ENCODE results near the gene LAMC3.
A peak's percentile ranks its signal among the peaks of the same experiment; 100 is the strongest.

The LAMC3 gene

DNA sequence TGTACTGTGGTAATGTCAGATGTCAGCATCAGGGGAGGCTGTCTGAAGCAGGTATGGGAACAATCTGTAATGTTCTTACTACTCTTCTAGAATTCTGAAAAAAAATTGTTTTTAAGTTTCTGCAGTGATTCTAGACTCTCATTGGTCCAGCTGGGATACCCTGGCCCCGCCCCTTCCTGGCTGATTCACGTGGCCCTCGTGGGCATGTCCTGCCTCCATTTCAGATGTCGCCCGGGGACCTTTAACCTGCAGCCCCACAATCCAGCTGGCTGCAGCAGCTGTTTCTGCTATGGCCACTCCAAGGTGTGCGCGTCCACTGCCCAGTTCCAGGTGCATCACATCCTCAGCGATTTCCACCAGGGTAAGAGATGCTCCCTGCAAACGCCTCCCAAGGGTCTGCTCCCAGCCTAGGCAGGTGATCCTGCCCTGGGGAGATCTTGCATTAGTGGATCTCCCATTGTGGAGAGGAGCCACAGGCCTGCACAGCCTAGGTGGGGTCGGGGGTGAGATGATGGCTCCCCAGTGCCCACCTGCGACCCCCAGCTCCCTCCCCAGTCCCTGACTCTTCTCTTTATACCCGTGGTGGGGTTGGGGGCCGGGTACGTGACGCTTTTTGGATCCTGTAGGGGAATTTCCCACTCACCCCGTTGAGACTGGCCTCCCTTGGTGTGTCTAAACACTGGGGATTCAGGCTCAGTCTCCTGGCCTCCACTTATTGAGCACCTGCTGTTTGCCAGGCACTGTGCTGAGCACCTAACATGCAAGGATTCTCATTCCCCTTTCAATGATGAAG lies 36.5 kb downstream of the LAMC3 start:
- no peak for DNase-seq (ENCODE audit: low read depth in 2 of 2)

DNA sequence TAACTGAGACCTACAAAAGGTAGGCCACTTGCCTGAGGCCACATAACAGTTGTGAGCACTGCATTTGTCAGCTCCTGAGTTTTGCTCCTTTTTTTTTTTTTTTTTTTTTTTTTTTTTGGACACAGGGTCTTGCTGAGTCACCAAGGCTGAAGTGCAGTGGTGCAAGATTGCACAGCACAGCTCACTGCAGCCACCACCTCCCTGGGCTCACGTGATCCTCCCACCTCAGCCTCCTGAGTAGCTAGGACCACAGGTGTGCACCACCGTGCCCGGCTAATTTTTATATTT lies 37.1 kb downstream of the LAMC3 start:
- DNase-seq (ENCODE audit: low read depth in 2 of 2): no peak

DNA sequence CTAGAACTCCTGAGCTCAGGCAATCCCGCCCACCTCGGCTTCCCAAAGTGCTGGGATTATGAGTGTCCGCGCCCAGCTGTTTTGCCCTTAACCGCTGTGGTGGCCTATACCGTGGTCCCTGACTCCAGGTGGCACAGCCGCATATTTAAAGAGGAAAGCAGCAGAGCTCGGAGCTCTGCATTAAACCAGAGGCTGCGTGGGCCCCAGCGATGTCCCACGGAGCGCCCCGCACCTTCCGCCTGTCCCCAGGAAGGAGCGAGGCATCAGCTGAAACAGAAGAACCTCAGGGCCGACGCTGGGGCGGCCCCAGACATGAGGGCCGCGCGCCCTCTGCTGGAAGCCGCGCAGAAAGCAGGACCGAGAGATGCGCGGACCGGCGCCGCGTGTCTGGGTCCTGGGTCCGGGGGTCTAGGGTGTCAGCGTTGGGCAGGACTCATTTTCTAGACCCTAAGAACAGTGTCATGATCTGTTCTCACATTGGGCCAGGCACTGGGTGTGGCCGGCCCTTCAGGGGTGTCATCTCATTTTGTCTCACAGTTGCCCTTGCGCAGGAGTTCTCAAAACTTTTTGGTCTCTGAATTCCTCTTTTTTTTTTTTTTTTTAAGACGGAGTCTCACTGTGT lies 37.7 kb downstream of the LAMC3 start:
- peak; percentile 22 to 36 for DNase-seq (ENCODE audit: low read depth in 2 of 2)

DNA sequence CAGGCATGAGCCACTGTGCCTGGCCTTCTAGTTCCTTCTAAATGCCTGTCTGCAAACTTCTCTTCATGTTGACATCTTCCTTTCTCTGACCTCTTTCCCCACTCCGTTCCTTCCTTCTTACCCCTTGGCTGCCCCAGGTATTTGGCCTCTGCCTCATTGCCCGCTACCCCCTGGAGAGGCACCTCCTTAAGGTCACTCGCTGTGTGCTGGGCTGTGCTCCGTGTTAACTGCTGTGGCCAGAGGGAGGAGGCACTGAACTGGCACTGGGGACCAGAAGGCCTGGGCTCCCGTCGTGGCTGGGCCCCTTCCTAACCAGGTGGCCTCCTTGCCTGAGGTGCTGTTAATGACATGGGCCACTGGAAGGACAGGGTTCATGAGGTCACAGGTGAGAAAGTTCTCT lies 39.4 kb downstream of the LAMC3 start:
- DNase-seq (ENCODE audit: low read depth in 2 of 2): no peak

DNA sequence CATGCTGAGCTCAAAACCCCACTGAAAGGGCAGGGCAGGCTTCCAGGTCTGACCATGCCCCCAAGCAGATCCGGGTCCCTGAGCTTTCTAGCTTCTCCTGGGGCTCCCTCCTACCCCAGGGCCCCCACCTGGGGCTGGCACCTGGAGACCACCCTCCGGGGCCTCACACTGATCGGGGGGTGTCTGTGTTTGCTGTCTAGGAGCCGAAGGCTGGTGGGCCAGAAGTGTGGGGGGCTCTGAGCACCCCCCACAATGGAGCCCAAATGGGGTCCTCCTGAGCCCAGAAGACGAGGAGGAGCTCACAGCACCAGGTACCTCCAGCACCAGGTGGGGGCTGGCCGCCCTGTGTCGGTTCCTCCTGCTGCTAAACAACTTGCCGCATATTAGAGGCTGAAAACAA lies 39.8 kb downstream of the LAMC3 start:
- no peak for DNase-seq (ENCODE audit: low read depth in 2 of 2)

DNA sequence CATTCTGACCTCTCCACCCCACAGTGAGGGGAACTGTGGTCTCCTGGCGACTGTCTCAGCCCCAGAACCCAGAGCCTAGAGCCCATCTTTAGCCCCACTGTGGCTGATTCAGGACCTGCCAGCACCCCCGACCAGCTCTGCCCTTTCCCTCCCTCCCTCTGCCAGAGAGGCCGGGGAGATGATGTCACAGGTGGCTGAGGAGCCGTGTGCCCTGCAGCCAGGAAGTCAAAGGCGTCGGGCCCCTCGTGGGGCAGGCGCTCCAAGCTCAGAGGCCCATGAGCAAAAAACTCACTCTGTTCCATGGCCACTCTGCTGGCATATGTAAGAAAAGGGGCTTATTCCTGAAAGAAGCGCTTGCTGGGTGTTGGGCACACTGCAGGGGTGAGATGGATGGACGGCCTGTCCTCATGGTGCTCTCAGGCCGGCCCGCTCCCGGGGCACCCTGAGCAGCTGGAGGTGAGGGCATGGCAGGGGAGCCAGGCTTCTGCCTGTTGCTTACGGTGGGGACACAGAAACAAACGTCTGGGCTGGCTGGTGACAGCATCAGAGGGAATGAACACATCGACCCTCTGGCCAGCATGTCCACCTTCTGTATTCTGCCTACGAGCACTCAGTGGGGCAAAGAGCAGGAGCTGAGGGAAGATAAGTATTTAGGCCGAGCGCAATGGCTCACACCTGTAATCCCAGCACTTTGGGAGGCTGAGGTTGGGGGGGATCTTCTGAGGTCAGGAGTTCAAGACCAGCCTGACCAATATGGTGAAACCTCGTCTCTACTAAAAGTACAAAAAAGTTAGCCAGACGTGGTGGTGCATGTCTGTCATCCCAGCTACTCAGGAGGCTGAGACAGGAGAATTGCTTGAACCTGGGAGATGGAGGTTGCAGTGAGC lies 41.1 kb downstream of the LAMC3 start:
- DNase-seq (ENCODE audit: low read depth in 2 of 2): no peak

DNA sequence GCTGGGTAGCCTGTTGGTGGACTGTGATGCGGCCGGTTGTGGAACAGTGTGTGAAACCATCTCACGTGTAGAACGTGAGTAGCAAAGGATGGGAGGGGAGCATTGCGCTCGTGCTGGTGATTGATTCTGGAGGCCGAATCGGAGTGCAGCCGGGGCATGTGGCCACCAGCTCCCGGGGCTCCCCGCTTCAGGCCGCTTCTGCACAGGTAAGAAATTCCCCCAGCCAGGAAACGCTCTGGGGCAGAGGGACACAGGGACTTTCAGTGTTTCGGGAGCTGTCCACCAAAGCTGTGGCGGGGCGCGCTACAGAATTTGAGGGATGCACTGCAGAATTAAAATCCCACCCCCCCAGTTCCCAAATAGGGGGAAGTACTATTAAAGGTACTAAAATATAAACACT lies 41.9 kb downstream of the LAMC3 start:
- no peak for DNase-seq (ENCODE audit: low read depth in 2 of 2)

DNA sequence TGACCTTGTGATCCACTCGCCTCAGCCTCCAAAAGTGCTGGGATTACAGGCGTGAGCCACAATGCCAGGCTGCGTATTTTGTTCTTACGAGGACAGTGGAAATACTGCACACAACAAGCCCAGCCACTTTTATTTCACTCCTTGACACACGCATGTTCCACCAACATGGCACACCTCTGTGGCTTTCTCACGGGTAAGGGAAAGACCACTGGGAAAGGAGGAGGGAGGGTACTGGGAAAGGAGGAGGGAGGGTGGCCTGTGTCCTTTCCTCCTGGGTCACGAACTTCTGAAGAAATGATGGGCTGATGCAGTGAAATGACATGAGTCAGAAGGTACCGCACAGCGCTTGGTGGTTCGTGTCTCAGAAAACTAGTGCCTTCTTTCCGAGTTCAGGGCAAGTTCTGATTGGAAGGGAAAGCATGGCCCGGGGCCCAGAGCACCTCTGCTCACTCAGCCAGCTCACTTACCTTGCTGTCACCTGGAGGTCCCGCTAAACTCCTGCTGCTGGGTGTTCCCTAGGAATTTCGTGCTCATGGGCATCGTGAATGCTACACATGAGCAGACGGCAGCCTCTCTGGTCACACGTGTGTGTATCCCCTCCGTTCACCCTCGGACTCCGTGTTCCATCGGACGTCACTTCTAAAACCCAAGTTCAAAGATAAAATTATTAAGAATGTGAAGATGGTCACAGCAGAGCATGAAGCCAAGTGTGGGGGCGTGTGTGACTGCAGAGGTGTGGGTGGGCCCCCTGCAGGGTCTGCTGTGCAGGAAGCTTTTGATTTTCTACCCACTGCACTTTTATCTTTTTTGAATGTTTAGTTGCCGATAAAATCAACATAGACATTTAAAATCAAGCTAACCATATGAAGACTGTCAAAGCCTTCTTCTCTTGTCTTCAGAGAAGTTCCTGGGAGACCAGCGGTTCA lies 42.9 kb downstream of the LAMC3 start:
- DNase-seq (ENCODE audit: low read depth in 2 of 2): no peak

DNA sequence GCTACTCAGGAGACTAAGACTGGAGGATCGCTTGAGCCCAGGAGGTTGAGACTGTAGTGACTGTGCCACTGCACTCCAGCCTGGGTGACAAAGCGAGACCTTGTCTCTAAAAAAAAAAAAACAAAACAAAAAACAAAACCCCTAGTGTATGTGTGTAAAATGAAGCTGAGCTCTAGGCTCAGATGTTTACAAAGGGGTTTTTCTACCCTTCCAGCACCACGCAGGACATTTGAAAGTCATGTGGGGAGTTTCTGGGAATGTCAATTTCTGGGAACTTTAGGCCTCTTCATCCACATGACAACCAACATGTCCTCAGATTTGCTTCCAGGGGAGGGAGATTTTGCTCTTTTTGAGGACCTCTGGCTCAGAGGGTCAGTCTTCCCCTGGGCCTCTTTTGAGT lies 44.9 kb downstream of the LAMC3 start:
- DNase-seq (ENCODE audit: low read depth in 2 of 2): no peak

DNA sequence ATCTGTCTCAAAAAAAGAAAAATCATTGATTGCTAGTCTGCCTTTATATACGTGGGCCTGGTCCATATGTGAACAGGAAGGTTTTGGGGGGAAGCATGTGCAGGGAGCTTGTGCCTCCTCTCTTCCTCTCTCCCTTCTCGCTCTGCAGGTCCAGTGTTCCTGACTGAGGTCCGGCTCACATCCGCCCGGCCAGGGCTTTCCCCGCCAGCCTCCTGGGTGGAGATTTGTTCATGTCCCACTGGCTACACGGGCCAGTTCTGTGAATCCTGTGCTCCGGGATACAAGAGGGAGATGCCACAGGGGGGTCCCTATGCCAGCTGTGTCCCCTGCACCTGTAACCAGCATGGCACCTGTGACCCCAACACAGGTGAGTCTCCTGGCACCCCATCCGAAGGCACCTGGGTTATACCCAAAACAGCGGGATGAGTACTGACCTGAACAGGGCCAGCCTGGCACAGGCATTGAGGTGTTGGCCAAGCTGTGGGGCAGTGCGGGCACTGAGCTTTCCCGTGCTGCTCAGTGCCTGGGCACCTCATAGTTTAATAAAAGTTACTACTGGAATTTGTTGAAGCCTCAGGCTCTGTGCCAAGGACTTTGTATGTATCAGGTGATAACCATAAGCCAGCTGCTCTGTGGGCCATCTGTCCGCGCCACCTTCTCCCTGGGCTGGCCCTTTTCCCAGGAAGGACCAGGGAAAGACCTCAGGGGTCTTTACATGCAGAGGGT lies 48.0 kb downstream of the LAMC3 start:
- DNase-seq (ENCODE audit: low read depth in 2 of 2): no peak

DNA sequence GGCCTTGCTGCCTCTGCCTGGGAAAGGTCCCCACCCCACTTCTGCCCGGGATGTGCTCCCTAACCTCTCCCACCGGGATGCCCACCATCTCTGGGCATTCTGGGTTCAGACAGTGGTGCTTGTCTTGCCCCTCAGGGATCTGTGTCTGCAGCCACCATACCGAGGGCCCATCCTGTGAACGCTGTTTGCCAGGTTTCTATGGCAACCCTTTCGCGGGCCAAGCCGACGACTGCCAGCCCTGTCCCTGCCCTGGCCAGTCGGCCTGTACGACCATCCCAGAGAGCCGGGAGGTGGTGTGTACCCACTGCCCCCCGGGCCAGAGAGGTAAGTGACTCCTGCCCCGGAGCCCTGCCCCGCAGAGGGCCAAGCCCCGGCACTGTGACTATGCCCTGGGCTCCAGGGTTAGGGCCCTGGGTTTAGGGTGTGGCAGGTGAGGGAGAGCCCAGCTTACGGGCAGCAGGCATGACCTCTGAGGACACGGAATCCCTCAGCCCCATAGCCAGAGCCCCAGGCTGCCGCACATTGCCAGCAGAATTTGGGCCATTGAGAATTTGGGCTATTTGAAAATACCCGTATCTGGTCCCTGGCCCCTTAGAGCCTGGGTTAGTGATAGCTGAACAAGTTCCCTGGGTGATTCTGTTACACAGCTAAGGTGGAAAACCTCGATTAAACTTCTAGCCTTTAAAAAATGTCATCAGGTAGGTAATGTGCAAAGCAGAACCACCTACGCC lies 52.1 kb downstream of the LAMC3 start:
- no peak for DNase-seq (ENCODE audit: low read depth in 2 of 2)

DNA sequence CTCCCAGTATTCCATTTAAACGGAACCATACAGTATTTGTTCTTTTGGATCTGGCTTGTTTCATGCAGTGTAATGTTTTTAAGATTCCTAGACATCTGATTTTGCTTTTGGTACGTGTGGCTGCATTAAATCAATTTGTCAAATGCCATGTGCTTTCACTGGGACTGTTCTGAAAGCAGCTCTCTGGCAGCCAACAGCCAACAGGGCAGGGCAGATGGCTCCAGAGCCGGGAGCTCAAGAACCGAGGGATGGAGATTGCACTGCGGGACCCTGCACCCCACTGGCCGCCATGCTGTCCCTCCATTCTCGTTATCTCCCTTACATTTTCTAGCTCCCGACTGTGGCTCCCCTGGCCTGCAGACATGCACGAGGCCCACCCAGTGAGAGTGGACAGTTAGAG lies 54.0 kb downstream of the LAMC3 start:
- no peak for DNase-seq (ENCODE audit: low read depth in 2 of 2)

DNA sequence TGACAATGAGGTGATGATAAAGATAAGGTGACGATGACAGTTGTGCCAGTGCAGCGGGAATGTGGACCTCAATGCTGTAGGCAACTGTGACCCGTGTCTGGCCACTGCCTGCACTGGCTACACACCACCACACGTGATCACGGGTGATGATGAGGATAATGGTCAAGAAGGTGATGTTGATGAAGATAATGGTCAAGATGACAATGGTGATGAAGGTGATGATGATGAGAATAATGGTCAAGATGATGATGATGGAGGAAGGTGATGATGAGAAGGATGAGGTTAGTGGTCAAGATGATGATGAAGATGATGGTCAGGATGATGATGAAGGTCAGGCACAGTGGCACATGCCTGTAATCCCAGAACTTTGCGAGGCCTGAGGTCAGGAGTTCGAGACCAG lies 56.6 kb downstream of the LAMC3 start:
- DNase-seq (ENCODE audit: low read depth in 2 of 2): no peak

DNA sequence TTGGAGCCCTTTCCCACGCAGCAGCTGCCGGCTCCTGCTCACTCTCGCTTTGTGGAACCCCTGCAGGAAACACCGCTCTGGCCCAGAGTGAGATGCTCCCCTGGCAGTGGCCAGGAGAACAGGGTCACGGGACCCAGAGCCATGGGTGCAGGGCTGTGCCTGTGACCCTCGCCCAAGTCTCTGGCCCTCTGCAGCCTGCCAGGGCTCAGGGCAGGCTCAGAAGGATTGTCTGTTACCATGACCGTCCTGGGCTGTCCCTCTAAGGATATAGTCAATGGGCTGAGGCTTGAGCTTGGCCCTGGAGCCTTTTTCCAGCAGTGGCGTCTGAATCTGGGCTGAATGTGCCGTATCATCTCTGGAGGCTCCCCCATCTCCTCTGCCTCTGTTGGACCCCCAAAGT lies 58.7 kb downstream of the LAMC3 start:
- DNase-seq (ENCODE audit: low read depth in 2 of 2): no peak

DNA sequence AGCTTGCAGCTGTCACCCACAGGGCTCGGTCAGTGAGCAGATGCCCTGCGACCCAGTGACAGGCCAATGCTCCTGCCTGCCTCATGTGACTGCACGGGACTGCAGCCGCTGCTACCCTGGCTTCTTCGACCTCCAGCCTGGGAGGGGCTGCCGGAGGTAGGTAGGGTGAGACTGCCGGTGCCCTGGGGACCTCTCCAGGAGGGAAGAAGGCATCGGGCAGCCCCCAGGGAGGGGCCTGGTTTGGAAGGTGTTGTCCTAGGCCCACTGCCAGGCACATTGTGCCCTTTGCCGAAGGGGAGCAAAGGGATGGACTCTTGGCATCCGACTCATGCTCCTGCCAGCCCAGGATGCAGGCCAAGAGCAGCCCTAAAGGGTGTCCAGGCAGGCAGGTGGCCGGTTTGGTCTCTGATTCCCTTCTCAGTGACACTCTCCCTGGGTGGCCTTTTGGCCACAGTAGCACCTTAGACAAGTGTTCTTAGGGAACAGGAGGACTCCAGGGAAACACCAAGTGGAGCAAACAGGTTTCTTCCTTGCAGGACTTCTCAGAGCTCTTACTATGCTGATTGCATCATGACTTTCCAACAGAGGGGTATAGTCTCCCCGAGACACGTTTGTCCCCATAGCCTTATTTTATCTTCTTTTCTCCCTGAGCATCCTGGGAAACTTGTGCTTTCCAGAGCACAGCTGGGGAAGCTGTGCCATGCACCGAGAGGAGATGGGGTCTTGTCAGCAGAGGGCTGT lies 59.3 kb downstream of the LAMC3 start:
- DNase-seq (ENCODE audit: low read depth in 2 of 2): no peak

DNA sequence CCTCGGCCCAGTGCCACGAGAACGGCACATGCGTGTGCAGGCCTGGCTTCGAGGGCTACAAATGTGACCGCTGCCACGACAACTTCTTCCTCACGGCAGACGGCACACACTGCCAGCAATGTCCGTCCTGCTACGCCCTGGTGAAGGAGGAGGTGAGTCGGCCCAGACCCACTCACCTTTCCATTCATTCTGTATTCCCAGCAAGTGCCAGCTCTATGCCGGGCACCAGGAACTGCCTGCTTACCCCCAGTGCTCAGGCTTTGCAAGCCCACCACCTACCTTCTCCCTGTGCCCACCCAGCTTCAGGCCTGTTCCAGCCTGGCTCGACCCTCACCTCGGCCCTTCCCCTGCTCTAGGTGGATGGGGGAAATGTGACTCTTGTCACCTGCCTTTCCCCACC lies 60.7 kb downstream of the LAMC3 start:
- DNase-seq (ENCODE audit: low read depth in 2 of 2): no peak

DNA sequence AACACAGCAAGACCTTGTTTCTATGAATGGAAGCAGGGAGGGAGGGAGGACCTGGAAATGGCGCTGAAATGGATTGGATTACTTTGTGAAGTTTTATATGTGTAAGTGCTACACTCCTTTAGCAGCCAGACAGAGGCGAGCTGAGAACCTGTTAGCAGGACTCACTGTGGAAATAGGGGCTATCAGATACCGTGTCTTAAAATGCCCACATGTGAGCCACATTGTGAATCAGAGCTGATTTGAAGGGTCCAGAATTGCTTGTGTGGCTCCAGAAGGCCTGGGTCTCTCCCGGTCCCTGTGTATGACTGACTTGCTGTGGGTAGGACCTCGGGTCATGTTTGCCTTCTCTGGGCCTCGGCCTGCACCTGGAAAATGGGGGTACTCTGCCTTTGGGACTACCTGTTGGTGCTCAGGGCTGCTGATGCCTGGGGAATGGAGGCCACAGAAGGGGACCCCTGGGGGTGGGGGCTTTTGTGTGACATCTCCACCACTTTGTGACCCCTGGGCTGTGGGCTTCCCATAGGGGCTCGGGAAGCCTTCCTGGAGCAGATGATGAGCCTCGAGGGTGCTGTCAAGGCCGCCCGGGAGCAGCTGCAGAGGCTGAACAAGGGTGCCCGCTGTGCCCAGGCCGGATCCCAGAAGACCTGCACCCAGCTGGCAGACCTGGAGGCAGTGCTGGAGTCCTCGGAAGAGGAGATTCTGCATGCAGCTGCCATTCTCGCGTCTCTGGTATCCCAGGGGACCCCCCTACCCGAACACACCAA lies 63.3 kb downstream of the LAMC3 start:
- DNase-seq (ENCODE audit: low read depth in 2 of 2): no peak

DNA sequence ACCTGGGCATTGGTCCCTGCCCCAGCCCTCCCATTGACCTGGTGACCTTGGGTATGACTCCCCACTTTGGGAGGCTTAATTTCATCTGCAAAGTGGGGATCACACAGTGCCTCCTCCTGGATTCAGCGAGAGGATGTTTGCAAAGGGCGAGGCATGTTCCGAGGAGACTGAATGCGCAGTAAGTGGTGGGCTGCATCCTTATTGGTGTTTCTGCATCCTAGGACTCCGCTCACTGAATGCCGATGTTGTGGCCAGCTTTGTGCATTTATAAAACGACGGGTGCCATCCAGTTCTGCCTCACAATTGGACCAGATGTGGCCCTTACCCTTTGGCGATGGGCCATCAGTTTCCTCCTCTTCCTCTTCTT lies 63.9 kb downstream of the LAMC3 start:
- DNase-seq (ENCODE audit: low read depth in 2 of 2): no peak

All from activated CD8-positive, alpha-beta memory T cell treated with anti-CD3 and anti-CD28 coated beads for 4 hours (primary cell).